ENCODE measurements around the gene GIMAP8.

GRCh38 chr7:150413640-150414081 is 36.8 kb upstream of the GIMAP8 start:
- no peak for TF ChIP-seq CTCF (IDR thresholded peaks at IDR 0.05)
- TF ChIP-seq POLR2A (IDR thresholded peaks at IDR 0.05): no peak
